KMS-11 (cell line): ENCODE data around the gene TWIST2.

ENCODE experiments used
- H2AFZ ChIP-seq: fragments of 200-600 bp; sonication (generic); 2 replicates; pipeline ENCODE4 v1.6.1; 2016; ENCODE audit warnings: antibody characterized with exemption, mixed run types, low read depth
- H3K27ac ChIP-seq: fragments of 200-600 bp; sonication (generic); 2 replicates; pipeline ENCODE4 v1.6.1; 2016; ENCODE audit warnings: mild to moderate bottlenecking, mixed run types
- H3K27me3 ChIP-seq: fragments of 200-600 bp; sonication (generic); 2 replicates; pipeline ENCODE4 v1.6.1; 2017; ENCODE audit warnings: mild to moderate bottlenecking, low read depth, mixed run types, moderate library complexity; ENCODE audit not compliant: insufficient read depth
- H3K36me3 ChIP-seq: fragments of 200-600 bp; sonication (generic); 2 replicates; pipeline ENCODE4 v1.6.1; 2017; ENCODE audit warnings: mild to moderate bottlenecking, mixed run types; ENCODE audit not compliant: insufficient read depth
- H3K4me1 ChIP-seq: fragments of 200-600 bp; sonication (generic); 2 replicates; pipeline ENCODE4 v1.6.1; 2016; ENCODE audit warnings: mild to moderate bottlenecking, low read depth, mixed run types; ENCODE audit not compliant: poor library complexity, severe bottlenecking
- H3K4me2 ChIP-seq: fragments of 200-600 bp; sonication (generic); 2 replicates; pipeline ENCODE4 v1.7.0; 2016; ENCODE audit warnings: mild to moderate bottlenecking, mixed run types
- H3K4me3 ChIP-seq: fragments of 200-600 bp; sonication (generic); IDR thresholded peaks from 2 replicates; pipeline ENCODE4 v1.6.1; 2017; ENCODE audit warnings: low read depth, low read length, mixed read lengths; ENCODE audit not compliant: insufficient read depth
- H3K79me2 ChIP-seq: fragments of 200-600 bp; sonication (generic); 2 replicates; pipeline ENCODE4 v1.6.1; 2016; ENCODE audit warnings: low read depth, mixed run types; ENCODE audit not compliant: insufficient read depth
- H3K9ac ChIP-seq: fragments of 200-600 bp; sonication (generic); 2 replicates; pipeline ENCODE4 v1.6.1; 2016; ENCODE audit warnings: mild to moderate bottlenecking, mixed run types
- H4K20me1 ChIP-seq: fragments of 200-600 bp; sonication (generic); 2 replicates; pipeline ENCODE4 v1.6.1; 2016; ENCODE audit warnings: mild to moderate bottlenecking, mixed run types; ENCODE audit not compliant: insufficient read depth
- CTCF ChIP-seq: fragments of 200-600 bp; sonication (generic); conservative IDR thresholded peaks from 2 replicates; pipeline ENCODE4 v1.6.1; 2017; ENCODE audit warnings: low read depth, mild to moderate bottlenecking, antibody characterized with exemption, low read length, moderate library complexity, mixed read lengths

The TWIST2 gene

GRCh38 chr2:238892204-238892500, 44.3 kb downstream of the TWIST2 start:
- Histone ChIP-seq H3K79me2 (no peaks in the 10 kb centered on the region), H3K27me3 (peaks cover 24% of the 10 kb centered on the region; the same call in 1 of the 2 replicates)
- TF ChIP-seq CTCF: no peak

GRCh38 chr2:238892796-238893195, 44.9 kb downstream of the TWIST2 start:
- Histone ChIP-seq H2AFZ (no peak overlapping the region), H3K79me2 (no peaks in the 10 kb centered on the region), H3K4me3 (no peak overlapping the region), H3K36me3 (no peaks in the 10 kb centered on the region), H3K27ac (no peak overlapping the region), H3K27me3 (peaks cover 21% of the 10 kb centered on the region; the same call in 1 of the 2 replicates), H3K4me2 (no peak overlapping the region), H3K9ac (no peak overlapping the region), H3K4me1 (no peaks in the 10 kb centered on the region), H4K20me1 (no peaks in the 10 kb centered on the region)
- no peak for TF ChIP-seq CTCF

More at GRCh38 chr2:238892204-238892500, 44.3 kb downstream of the TWIST2 start:
- Histone ChIP-seq H3K4me3 (no peak overlapping the region), H3K4me1 (no peaks in the 10 kb centered on the region), H2AFZ (no peak overlapping the region), H3K36me3 (no peaks in the 10 kb centered on the region), H3K9ac (no peak overlapping the region), H3K4me2 (no peak overlapping the region), H4K20me1 (no peaks in the 10 kb centered on the region), H3K27ac (no peak overlapping the region)

- no peak overlapping the region for H3K4me2 ChIP-seq
- H4K20me1 ChIP-seq: no peaks in the 10 kb centered on the region
- no peaks in the 10 kb centered on the region for H3K79me2 ChIP-seq
- no peak for TF ChIP-seq CTCF
- no peaks in the 10 kb centered on the region for H3K4me1 ChIP-seq
- no peak overlapping the region for H2AFZ ChIP-seq
- no peak overlapping the region for H3K27ac ChIP-seq
- H3K9ac ChIP-seq: no peak overlapping the region
- H3K4me3 ChIP-seq: no peak overlapping the region
- peaks cover 18% of the 10 kb centered on the region; the same call in 1 of the 2 replicates for H3K27me3 ChIP-seq
- H3K36me3 ChIP-seq: no peaks in the 10 kb centered on the region
These were observed 45.6 kb downstream of the TWIST2 start for GRCh38 chr2:238893349-238894000.

GRCh38 chr2:238894226-238894949, 46.5 kb downstream of the TWIST2 start:
- Histone ChIP-seq H3K4me3 (no peak overlapping the region), H3K4me2 (no peak overlapping the region), H3K79me2 (no peaks in the 10 kb centered on the region), H3K27ac (no peak overlapping the region), H4K20me1 (no peaks in the 10 kb centered on the region), H3K27me3 (peaks cover 21% of the 10 kb centered on the region; the same call in 1 of the 2 replicates), H3K9ac (no peak overlapping the region), H3K4me1 (no peaks in the 10 kb centered on the region), H2AFZ (no peak overlapping the region), H3K36me3 (no peaks in the 10 kb centered on the region)
- no peak for TF ChIP-seq CTCF
